AG10803 (cell line): ENCODE results near the gene GAS2L3.

ENCODE experiments used
- DNase-seq: peaks from one replicate; pipeline ENCODE4 v3.0.0; 2010; ENCODE audit warnings: low read depth
- H3K4me3 ChIP-seq: 2 replicates; pipeline ENCODE4 v1.5.1; 2011; ENCODE audit warnings: mild to moderate bottlenecking, low read length, control low read depth
- TF ChIP-seq, protein P1 (sequence below): conservative IDR thresholded peaks from 2 replicates; pipeline ENCODE4 v1.5.1; 2011; ENCODE audit warnings: mild to moderate bottlenecking, low read length, control low read depth, inconsistent platforms

GAS2L3 gene

DNA sequence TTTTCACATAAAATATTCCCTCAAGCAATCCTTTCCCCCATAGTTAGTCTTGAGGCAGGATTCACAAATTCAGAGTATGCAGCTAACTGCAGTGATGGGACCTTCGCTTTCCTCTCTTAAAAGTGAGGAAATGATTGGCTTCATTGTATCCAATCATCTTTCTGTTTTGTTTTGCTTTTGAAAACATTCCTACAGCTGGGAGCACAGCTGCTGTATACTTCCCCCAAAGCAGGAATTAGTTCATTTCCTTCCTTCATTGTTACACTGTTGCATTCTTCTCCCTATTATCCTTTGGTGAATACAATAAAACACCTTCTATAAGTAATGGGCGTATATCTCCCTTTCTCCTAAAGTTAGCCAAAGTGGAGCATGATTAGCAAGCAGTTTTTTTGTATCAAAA, 9.4 kb upstream of the GAS2L3 start:
- TF ChIP-seq, protein P1, sequence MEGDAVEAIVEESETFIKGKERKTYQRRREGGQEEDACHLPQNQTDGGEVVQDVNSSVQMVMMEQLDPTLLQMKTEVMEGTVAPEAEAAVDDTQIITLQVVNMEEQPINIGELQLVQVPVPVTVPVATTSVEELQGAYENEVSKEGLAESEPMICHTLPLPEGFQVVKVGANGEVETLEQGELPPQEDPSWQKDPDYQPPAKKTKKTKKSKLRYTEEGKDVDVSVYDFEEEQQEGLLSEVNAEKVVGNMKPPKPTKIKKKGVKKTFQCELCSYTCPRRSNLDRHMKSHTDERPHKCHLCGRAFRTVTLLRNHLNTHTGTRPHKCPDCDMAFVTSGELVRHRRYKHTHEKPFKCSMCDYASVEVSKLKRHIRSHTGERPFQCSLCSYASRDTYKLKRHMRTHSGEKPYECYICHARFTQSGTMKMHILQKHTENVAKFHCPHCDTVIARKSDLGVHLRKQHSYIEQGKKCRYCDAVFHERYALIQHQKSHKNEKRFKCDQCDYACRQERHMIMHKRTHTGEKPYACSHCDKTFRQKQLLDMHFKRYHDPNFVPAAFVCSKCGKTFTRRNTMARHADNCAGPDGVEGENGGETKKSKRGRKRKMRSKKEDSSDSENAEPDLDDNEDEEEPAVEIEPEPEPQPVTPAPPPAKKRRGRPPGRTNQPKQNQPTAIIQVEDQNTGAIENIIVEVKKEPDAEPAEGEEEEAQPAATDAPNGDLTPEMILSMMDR = no peak
- no peak overlapping the region for H3K4me3 ChIP-seq
- no peak for DNase-seq

DNA sequence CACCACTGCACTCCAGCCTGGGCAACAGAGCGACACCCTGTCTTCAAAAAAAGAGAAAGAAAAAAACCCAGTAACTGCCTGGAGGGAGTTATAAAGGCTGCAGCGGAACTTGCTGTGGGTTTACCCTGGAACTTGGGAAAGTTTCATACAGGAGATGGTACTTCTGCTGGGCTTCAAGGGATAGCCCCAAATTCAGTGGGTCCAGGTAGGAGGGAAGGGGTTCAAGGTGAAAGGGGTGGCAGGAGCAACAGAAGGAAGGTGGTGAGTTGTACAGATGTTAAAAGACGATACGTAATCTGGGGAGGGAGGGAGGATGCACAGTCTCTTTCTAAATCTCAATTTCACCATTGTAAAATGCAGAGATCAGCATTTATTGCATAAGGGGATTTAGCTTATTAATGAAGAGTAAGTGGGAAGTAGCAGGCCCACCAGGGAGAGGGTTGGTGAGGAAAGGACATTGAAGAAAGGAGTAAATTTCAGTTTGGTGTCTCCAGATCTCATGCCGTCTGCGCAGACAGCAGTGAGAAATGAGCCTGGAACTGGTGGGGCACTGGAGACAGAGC, 8.5 kb upstream of the GAS2L3 start:
- TF ChIP-seq, protein P1 = no peak
- DNase-seq = no peak
- H3K4me3 ChIP-seq = no peak overlapping the region

DNA sequence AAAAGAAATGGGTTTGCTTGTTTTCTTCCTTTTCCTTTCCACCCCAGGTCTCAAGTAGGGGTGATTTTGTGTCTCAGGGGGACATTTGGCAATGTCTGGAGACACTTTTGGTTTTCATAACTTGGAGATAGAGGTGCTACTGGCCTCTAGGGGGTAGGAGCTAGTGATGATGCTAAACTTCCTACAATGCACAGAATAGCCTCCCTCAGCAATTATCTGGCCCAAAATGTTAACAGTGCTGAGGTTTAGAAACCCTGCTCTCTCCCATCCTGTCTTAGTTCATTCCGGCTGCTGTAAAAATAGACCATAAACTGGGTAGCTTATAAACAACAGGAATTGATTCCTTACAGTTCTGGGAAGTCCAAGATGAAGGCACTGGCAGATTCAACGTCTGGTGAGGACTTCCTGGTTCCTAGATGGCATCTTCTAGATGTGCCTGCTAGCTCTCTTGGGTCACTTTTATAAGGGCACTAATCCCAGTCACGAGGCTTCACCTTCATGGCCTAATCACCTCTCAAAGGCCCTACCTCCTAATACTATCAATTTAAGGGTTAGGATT, 7.4 kb upstream of the GAS2L3 start:
- DNase-seq = no peak
- TF ChIP-seq, protein P1 = no peak
- H3K4me3 ChIP-seq = no peak overlapping the region

DNA sequence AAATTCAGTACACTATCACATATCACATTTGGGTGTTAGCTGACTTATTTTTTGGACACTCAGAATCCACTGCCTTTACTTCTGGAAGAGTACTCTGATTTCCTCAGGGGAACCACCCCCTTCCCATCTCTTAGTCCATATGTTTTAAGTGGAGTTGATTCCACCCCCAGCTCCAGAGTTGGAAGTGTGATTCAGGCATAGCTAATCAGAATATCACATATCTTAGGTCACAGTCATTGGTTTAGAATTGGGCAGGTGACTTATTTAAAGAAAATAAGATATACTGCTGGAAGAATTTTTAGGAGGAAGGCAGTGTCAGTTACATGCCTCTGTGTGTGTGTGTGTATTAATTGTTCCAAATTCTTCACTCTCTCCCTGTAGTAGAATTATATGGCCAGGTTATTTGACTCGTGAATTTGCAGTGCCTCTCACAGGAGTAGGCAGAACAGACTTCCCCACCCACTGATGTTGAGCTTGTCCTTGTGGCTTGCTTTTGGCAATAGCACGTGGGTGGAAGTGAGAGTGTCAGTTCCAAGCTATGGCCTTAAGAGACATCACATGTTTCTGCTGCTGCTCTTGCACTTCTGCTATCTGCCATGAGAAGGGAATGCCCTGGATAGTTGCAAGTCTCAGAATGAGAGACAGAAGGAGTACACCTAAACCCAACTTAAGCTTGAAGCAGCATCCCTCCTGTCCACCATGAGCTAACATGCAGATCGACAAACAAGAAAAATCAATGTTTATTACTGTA, 6.4 kb upstream of the GAS2L3 start:
- TF ChIP-seq, protein P1 = no peak
- DNase-seq = no peak
- H3K4me3 ChIP-seq = no peak overlapping the region

DNA sequence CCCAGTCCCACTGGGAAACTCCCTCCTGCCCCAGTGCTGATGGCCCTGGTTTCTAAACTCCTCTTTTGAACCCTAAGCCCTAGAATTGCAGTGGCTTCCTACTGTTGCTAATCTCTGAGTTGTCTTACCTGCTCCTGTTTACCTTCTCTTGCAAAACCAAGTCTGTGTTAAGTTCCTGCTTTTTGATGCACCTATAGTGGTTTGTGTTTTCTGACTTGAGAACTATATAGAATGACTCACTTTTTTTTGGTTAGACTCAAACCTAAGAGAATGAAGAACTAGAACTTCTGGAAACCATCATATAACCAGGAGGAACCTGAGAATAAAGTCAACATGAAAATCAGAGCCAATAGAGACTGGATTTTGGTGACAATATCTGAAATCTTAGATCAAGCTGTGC, 5.5 kb upstream of the GAS2L3 start:
- TF ChIP-seq, protein P1 = no peak
- DNase-seq = no peak
- no peak overlapping the region for H3K4me3 ChIP-seq

DNA sequence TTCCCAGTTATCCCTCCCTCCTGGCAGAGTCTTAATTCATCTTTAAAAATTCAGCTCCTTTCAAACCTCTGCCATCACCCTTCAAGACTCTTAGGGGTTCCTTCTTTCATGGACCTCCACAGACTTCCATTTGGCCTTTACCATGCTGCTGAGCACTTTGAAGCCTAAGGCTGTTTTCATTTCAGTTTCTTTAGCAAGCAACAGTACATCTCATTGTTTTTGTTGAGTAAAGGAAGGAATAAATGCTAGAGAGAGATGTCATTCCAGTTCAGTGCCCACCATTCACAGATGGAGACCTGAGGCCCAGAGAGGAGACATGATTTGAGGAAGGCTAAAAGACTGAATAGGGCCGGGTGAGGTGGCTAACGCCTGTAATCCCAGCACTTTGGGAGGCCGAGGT, 1.3 kb upstream of the GAS2L3 start:
- TF ChIP-seq, protein P1 = no peak

More for the DNA sequence above, 1.3 kb upstream of the GAS2L3 start:
- H3K4me3 ChIP-seq = no peak overlapping the region
- no peak for DNase-seq
